Stomach smooth muscle (tissue), 2 donors: ENCODE data around the gene BRINP1.

Experiments
- H3K27ac ChIP-seq: one replicate; pipeline ENCODE4 v1.7.0; 2013; ENCODE audit warnings: mild to moderate bottlenecking, low read length, inconsistent platforms
- H3K27me3 ChIP-seq, 2 donors: one replicate each; pipeline ENCODE4 v1.7.0; 2013; ENCODE audit warnings: low read length in 2 of 2; ENCODE audit not compliant: insufficient read depth in 2 of 2, control insufficient read depth in 1 of 2
- H3K36me3 ChIP-seq, 2 donors: one replicate each; pipeline ENCODE4 v1.7.0; 2013; ENCODE audit warnings: low read length in 2 of 2; ENCODE audit not compliant: control insufficient read depth in 2 of 2, insufficient read depth in 2 of 2
- H3K4me1 ChIP-seq: one replicate; pipeline ENCODE4 v1.7.0; 2013; ENCODE audit warnings: low read length; ENCODE audit not compliant: control insufficient read depth, insufficient read depth
- H3K4me3 ChIP-seq, 2 donors: one replicate each; pipeline ENCODE4 v1.7.0; 2013; ENCODE audit warnings: low read length in 2 of 2
- H3K9ac ChIP-seq, 2 donors: one replicate each; pipeline ENCODE4 v1.7.0; 2013; ENCODE audit warnings: low read length in 2 of 2, mild to moderate bottlenecking in 1 of 2
- H3K9me3 ChIP-seq, 2 donors: one replicate each; pipeline ENCODE4 v1.7.0; 2013; ENCODE audit warnings: low read length in 2 of 2; ENCODE audit not compliant: control insufficient read depth in 2 of 2
- donor health status: healthy.
- donor health status: Pancreatic carcinoma.

Gene BRINP1

GRCh38 chr9:119251936-119252335 is 117.3 kb downstream of the BRINP1 start:
- Histone ChIP-seq H3K36me3 (no peaks in the 10 kb centered on the region), H3K4me1 (no peaks in the 10 kb centered on the region), H3K9ac (no peak overlapping the region), H3K27ac (no peak overlapping the region), H3K4me3 (no peak overlapping the region), H3K9me3 (no peaks in the 10 kb centered on the region), H3K27me3 (no peaks in the 10 kb centered on the region)

- Histone ChIP-seq H3K4me1 (no peaks in the 10 kb centered on the region), H3K36me3 (no peaks in the 10 kb centered on the region), H3K4me3 (no peak overlapping the region), H3K27ac (no peak overlapping the region), H3K9me3 (no peaks in the 10 kb centered on the region), H3K27me3 (no peaks in the 10 kb centered on the region), H3K9ac (no peak overlapping the region)
Measured at GRCh38 chr9:119250730-119251129, 118.5 kb downstream of the BRINP1 start.

- Histone ChIP-seq H3K27ac (no peak overlapping the region), H3K9me3 (no peaks in the 10 kb centered on the region), H3K4me1 (no peaks in the 10 kb centered on the region), H3K27me3 (no peaks in the 10 kb centered on the region), H3K4me3 (no peak overlapping the region), H3K9ac (no peak overlapping the region), H3K36me3 (no peaks in the 10 kb centered on the region)
Measured at GRCh38 chr9:119240546-119240945, 128.7 kb downstream of the BRINP1 start.

DNA sequence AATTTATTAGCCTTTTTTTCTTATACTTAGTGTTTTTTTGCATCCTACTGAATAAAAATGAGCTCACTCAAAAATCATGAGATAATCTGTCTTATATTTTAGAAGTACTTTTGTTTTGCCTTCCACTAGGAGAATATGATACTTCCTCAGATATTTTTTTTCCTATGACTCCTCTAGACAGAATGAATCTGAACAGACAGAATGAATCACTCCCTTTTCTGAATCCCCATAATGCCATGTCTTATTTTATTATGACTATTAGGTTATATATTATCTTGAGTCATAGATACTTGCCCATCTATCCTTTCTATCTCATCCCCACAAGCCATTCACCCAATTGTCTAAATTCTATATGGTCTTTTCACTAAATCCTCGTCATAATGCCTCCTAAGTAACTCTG is 134.6 kb downstream of the BRINP1 start:
- Histone ChIP-seq H3K9ac (no peak overlapping the region), H3K4me3 (no peak overlapping the region), H3K27me3 (no peaks in the 10 kb centered on the region), H3K9me3 (no peaks in the 10 kb centered on the region), H3K27ac (no peak overlapping the region), H3K36me3 (no peaks in the 10 kb centered on the region), H3K4me1 (no peaks in the 10 kb centered on the region)

DNA sequence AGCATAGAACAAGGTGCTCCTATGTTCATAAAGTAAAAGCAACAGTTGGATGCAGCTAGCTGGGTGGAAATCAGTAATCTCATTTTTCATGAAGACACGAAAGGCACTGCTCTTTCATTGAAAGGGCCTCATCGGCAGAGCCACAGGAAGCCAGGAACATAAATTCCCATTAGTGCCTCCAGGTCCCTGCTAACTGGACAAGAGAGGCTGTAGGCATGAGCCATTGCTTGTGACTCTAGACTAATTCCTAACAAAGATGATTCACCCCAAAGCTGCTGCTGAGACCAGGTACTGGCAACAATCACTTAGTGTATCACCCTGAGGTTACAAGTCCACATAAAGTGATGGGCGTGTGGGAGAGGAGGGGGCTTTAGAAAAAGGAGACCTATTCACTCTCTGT is 141.8 kb downstream of the BRINP1 start:
- no peaks in the 10 kb centered on the region for H3K4me1 ChIP-seq
- no peak overlapping the region for H3K9ac ChIP-seq
- no peaks in the 10 kb centered on the region for H3K9me3 ChIP-seq
- no peak overlapping the region for H3K27ac ChIP-seq
- no peaks in the 10 kb centered on the region for H3K36me3 ChIP-seq
- H3K4me3 ChIP-seq: no peak overlapping the region
- no peaks in the 10 kb centered on the region for H3K27me3 ChIP-seq

DNA sequence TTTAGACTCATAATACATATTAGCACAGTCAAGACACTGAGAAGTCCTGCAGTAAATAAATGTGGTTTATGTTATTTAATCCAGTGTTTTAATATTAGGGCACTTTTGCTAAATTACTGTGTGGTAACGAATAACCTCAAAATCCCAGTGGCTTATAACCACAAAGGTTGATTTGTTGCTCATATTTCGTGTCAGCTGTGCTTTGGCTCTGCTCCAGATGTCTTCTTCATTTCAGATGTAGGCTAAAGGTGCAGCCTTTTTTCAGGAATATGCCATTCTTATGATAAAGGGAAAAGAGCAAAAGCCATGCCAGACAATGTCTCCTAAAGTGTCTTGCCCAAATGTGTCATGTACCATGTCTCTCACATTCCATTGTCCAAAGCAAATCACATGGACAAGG is 144.8 kb downstream of the BRINP1 start:
- no peaks in the 10 kb centered on the region for H3K27me3 ChIP-seq
- H3K36me3 ChIP-seq: no peaks in the 10 kb centered on the region
- H3K27ac ChIP-seq: no peak overlapping the region
- H3K9ac ChIP-seq: no peak overlapping the region
- no peaks in the 10 kb centered on the region for H3K4me1 ChIP-seq
- no peaks in the 10 kb centered on the region for H3K9me3 ChIP-seq
- H3K4me3 ChIP-seq: no peak overlapping the region

GRCh38 chr9:119221276-119221675 is 148.0 kb downstream of the BRINP1 start:
- H3K9me3 ChIP-seq: no peaks in the 10 kb centered on the region
- no peaks in the 10 kb centered on the region for H3K4me1 ChIP-seq
- no peak overlapping the region for H3K27ac ChIP-seq
- H3K27me3 ChIP-seq: no peaks in the 10 kb centered on the region
- no peak overlapping the region for H3K9ac ChIP-seq
- H3K4me3 ChIP-seq: no peak overlapping the region
- no peaks in the 10 kb centered on the region for H3K36me3 ChIP-seq

DNA sequence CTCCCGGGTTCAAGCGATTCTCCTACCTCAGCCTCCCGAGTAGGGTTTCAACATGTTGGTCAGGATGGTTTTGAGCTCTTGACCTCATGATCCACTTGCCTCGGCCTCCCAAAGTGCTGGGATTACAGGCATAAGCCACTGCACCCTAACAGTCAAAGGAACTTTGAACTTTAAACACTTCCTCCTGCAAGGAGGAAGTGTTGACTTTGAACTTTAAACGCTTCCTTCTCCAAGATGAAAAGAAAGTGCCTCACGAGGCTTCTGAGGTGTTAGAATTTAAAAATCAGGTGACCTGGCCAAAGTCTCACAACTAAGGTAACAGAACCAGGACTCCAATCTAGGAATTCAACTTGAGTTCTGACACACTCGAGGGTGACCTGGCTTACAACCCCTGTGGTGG is 150.9 kb downstream of the BRINP1 start:
- Histone ChIP-seq H3K36me3 (no peaks in the 10 kb centered on the region), H3K4me3 (no peak overlapping the region), H3K9me3 (no peaks in the 10 kb centered on the region), H3K27ac (no peak overlapping the region), H3K9ac (no peak overlapping the region), H3K27me3 (no peaks in the 10 kb centered on the region), H3K4me1 (no peaks in the 10 kb centered on the region)

- H3K27ac ChIP-seq: no peak overlapping the region
Measured at GRCh38 chr9:119216651-119217331, 152.4 kb downstream of the BRINP1 start.

GRCh38 chr9:119215651-119216050 is 153.6 kb downstream of the BRINP1 start:
- no peaks in the 10 kb centered on the region for H3K27me3 ChIP-seq
- no peak overlapping the region for H3K4me3 ChIP-seq
- no peak overlapping the region for H3K9ac ChIP-seq
- no peaks in the 10 kb centered on the region for H3K9me3 ChIP-seq
- H3K4me1 ChIP-seq: no peaks in the 10 kb centered on the region
- H3K36me3 ChIP-seq: no peaks in the 10 kb centered on the region
- no peak overlapping the region for H3K27ac ChIP-seq

More at GRCh38 chr9:119216651-119217331, 152.4 kb downstream of the BRINP1 start:
- Histone ChIP-seq H3K9me3 (no peaks in the 10 kb centered on the region), H3K9ac (no peak overlapping the region), H3K4me3 (no peak overlapping the region), H3K36me3 (no peaks in the 10 kb centered on the region), H3K4me1 (no peaks in the 10 kb centered on the region), H3K27me3 (no peaks in the 10 kb centered on the region)

DNA sequence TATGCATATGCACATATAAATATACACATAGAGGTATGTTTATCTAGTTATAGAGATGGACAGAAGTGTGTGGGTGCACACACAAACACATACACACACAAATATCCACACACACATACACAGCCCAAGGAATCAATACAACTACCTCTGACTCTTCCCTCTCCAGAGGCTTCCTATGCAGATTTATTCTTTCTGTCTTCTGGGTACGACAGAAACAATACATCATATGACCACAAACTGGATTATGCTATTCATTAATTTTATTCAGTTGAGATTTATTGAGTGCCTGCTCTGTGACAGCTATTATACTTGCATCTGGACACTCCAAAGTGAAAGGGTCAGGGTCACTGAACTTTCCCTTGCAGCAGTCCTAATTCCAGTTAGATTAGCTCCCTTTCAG is 155.8 kb downstream of the BRINP1 start:
- Histone ChIP-seq H3K36me3 (no peaks in the 10 kb centered on the region), H3K4me3 (no peak overlapping the region), H3K9me3 (no peaks in the 10 kb centered on the region), H3K27ac (no peak overlapping the region), H3K27me3 (no peaks in the 10 kb centered on the region), H3K9ac (no peak overlapping the region), H3K4me1 (no peaks in the 10 kb centered on the region)
